ENCODE results near the gene DGLUCY.
A peak's percentile ranks its signal among the peaks of the same experiment; 100 is the strongest.
"Not testable (repeated sequence)": the region's sequence is repeated elsewhere in the genome, so short reads cannot be mapped to it uniquely, and the experiment has no call there.

Gene DGLUCY

DNA sequence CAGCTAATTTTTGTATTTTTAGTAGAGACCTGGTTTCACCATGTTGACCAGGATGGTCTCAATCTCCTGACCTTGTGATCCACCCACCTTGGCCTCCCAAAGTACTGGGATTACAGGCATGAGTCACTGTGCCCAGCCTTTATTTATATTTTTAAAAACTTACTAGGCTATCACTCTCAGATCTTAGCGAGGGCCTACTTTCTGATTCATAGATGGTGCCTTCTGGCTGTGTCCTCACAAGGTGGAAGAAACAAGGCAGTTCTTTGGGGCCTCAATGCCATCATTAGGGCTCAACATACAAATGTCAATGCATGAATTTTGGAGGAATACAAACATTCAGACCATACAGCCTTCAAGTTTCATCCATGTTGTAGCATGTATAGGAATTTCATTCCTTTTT lies 2.4 kb upstream of the DGLUCY start:
- no peak for DNase-seq (ENCODE audit: low spot score)

DNA sequence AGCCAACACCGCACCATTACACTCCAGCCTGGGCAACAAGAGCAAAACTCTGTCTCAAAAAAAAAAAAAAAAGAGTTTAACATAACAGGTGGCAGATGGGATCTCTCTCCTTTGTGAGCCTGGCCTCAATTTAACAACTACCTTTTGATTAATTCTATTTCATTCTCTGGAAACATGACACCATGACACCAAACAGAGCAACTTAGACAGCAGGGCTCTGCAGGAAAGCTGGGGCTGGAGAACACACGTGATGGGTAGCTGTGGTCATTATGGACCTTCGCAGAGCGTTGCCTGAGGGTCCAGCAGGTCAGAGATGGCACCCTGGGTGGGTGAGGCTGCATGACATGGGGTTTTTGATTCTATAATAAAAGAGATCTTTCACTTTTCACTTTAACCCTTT lies 1.7 kb upstream of the DGLUCY start:
- no peak for DNase-seq (ENCODE audit: low spot score)

DNA sequence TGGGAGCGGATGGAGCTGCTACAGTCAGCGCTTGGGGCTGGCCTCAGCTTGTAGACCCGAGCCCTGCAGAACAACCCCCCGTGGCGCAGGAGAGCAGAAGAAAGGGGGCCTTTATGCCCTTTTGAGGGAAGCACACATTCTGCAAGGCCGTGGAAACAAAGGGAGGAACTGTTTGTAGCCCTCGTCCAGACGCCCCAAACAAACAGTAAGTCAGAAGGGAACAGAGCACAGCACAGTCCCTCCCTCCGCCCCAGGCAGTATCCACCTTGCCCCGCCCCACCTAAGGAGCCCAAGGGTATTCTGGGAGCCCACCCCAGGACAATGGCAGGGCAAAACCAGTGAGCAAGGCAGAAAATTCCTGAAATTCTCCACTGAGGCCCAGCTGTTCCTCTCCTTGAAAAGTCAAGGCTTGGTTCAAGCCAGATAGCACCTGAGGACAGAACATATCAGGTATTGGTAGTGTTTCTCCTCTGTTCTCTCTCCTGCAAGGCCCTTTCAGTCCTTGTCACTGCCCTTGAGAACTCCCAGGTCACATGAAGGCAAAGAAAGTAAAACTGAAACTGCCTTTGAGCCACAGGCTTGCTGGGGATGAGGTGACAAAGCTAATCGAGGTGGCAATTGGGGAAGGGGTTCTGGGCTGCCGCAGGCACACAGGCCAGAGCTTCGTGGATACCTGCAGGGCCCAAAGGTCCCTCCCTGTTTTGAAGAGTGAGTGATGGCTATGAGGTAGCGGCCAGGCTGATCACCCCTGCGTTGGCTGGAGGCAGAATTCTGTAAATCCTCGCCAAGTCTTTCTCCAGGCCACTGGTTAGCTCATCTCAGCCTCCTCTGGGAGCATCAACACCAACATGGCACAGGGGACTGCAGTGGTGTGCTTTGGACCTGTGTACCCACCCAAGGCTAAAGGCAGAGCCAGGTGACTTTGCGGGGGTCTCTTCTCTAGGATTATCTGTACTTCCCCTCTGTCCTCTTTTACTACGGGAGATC lies 499 bp downstream of the DGLUCY start:
- no peak for DNase-seq (ENCODE audit: low spot score)

DNA sequence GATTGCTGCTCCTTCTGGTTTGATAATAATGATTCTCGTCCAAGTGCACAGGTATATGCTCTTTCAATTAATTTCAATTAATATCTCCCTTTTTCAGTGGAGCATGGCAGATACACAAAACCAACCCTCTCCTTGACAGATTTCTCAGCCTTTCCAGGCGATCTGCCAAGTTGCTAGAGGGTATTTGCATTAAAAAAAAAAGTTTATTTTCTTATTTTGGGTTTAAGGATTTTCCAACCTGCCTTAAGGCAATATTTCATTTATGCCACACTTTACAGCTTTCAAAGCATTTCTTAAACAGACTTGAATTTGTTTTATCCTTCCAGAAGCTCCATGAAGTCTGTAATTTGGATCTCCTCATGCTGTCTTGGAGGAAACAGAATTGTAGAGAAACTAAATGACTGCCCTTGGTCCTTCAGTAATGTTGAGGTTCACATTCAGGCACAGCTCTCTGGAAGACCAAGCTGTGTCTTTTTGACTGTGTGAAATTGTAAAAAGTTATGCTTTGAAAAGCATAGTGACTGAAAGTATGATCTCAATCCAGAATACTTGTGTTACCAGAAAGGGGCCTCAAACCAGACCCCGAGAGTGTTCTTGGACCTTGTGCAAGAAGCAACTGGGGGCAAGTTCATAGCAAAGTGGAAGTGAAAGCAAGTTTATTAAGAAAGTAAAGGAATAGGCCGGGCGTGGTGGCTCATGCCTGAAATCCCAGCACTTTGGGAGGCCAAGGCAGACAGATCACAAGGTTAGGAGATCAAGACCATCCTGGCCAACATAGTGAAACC lies 2.3 kb downstream of the DGLUCY start:
- no peak for DNase-seq (ENCODE audit: low spot score)

DNA sequence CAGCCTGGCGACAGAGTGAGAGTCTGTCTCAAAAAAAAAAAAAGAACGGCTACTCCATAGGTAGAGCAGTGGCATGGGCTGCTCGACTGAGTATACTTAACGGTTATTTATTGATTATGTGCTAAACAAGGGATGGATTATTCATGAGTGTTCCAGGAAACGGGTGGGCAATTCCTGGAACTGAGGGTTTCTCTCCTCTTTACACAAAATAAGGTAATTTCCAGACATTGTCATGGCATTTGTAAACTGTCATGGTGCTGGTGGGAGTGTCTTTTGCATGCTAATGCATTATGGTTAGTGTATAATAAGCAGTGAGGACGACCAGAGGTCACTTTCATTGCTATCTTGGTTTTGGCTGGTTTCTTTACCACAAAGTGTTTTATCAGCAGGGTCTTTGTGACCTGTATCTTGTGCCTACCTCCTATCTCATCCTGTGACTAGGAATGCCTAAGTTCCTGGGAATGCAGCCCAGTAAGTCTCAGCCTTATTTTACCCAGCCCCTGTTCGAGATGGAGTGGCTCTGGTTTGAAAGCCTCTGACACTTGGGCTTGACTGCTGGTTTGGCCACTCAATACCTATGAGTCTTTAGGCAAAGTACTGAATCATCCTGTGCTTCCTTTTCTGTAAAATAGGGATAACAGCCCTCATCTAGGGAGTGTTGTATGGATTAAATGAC lies 3.2 kb downstream of the DGLUCY start:
- DNase-seq (ENCODE audit: low spot score): no peak

DNA sequence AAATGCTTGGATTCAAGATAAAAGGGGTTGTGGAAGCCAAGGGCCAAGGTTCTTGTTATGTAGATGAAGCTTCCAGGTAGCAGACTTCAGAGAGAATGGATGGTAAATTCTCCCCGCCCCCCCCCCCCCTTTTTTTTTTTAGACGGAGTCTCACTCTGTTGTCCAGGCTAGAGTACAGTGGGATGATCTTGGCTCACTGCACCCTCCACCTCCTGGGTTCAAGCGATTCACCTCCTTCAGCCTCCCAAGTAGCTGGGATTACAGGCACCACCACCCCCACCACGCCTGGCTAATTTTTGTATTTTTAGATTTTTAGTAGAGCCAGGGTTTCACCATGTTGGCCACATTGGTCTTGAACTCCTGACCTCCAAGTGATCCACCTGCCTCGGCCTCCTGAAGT lies 4.1 kb downstream of the DGLUCY start:
- DNase-seq (ENCODE audit: low spot score): no peak

DNA sequence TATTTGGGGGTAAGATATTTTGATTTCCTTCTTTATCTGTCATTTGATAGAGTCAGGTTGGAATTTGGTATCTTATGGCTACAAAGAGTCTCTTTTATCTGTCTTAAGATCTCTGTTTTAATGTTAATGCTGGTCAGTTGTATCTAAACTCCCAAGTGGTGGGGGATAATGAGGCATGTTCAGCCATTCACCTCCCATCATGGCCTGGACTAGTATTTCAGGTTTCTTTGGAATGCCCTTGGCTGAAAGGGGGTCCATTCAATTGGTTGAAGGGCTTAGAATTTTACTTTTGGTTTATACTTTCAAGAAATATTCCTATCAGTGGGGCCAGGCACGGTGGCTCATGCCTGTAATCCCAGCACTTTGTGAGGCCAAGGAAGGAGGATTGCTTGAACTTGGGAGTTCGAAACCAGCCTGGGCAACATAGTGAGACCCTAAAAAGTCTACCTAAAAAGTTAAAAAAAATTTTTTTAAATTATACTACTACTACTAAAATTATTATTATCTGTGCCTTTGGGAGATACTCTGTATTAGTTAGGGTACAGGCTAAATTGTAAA lies 4.7 kb downstream of the DGLUCY start:
- no peak for DNase-seq (ENCODE audit: low spot score)

DNA sequence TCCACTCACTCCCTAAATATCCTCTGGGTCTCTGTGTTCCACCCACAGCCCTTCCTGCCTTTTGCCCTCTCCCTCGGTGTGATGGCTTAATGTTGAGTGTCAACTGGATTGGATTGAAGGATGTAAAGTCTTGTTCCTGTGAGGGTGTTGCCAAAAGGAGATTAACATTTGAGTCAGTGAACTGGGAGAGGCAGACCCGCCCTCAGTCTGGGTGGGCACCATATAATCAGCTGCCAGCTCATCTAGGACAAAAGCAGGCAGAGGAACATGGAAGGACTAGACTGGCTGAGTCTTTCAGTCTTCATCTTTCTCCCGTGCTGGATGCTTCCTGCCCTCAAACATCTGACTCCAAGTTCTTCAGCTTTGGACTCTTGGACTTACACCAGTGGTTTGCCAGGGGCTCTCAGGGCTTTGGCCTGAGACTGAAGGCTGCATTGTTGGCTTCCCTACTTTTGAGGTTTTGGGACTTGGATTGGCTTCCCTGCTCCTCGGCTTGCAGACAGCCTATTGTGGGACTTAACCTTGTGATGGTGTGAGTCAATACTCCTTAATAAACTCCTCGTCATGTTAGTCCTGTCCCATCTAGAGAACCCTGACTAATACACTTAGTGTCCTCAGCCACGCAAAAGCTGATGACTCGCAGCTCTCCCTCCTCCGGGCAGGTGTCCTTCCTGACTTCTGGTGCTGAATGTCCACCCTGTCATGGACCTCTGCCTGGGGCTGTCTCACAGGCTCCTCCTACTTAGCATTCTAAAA lies 5.9 kb downstream of the DGLUCY start:
- DNase-seq (ENCODE audit: low spot score): no peak

DNA sequence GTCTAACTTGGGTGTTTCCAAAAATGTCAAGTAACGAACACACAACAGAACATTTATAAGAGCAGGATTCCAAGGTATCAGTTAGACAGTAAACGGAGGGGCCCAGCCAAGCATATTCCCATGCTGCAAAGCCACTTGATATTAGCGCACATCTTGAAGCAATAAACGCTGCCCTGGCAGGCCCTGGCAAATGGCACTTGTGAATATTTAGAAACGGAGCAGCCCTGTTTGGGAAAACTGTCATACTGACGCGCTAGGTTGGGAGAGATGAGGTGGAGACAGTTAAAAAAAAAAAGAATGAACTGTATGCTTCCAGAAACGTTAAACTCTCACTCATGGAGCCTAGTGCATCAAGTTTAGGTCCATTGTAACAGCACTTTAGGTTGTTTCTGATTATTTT lies 9.3 kb downstream of the DGLUCY start:
- DNase-seq (ENCODE audit: low spot score): no peak

DNA sequence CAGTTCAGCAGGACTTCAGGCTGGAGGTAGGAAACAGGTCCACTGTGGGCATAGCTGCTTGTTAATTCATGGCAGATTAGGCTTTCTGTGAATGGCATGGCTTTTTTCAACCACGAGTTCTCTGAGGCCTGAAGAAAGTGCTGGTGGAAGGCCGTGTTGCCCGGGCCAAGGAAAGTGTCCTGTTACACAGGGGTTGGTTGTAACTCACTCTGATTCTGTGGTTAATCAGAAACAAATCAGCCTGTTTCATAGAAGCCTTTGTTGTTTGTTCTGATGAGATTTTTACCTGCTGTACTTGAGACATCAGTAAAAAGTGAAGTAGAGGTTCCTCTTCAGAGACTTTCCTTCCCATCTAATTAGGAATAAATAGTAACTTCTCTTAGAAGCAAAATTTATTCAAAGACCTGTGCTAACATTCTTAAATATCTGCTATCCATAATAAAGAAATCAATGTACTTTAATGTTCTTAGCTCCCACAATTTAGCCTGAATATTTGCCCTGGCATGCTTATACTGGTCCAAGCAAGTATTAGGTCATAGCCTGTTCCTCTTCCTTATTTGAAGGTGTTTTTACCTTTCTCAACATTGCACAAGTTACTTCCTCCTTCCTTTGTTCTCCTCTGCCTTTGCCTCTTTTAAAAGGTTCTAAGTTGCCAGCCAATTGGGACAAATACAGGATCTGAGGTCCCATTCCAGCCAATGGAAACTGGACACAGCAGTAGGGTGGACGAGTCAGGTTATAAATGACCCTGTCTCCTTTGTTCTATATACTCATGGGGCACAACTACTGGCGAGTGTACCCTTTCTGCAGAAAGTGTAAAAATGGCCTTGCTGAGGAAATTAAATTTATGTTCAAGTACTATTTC lies 10.8 kb downstream of the DGLUCY start:
- not testable (repeated sequence) for DNase-seq (ENCODE audit: low spot score)

DNA sequence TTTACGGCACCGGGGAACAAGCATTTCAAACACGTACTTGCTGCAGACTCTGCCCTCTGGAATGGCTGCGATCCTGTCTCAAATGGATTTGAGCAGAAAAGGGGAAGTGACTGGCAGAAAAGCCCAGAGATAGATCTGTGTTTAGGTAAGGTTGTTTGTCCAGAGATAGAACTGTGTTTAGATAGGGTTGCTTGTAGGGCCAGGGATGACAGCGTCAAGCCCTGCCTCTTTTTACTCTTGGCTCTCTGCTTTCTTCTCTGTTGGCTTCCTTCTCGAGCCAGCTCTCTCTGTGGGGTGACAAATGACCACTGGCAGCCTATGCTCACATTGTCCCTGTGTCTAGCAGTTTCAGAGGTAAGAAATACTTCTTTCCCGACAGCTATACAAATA lies 11.4 kb downstream of the DGLUCY start:
- no peak for DNase-seq (ENCODE audit: low spot score)

DNA sequence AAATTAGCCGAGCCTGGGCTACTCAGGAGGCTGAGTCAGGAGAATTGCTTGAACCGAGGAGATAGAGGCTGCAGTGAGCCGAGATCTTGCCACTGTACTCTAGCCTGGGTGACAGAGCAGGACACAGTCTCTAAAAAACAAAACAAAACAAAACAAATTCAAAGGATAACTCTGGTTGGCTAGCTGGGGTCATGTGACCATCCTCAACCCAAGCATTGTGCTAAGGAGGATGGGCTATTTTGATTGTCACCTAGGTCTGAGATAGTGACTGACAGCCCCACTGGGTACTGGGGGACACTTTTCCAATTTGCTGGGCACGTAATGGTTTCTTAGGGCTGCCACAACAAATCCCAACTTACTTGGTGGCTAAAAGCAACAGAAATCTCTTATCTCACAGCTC lies 11.9 kb downstream of the DGLUCY start:
- no peak for DNase-seq (ENCODE audit: low spot score)

DNA sequence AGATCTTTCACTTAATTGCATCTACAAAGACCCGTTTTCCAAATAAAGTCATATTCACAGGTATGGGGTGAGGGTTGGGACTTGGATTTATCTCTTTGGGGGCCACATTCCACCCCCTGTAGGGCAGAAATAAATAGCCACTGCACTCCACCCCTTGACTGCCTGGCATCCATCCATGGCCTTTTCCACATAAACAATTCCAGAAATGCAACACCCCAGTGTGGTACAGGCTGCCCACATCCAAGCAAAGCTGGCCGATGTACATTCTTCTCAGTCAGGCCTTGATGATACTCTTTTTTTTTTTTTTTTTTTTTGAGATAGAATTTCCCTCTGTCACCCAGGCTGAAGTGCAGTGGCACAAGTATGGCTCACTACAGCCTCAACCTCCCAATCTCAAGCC lies 12.9 kb downstream of the DGLUCY start:
- no peak for DNase-seq (ENCODE audit: low spot score)

DNA sequence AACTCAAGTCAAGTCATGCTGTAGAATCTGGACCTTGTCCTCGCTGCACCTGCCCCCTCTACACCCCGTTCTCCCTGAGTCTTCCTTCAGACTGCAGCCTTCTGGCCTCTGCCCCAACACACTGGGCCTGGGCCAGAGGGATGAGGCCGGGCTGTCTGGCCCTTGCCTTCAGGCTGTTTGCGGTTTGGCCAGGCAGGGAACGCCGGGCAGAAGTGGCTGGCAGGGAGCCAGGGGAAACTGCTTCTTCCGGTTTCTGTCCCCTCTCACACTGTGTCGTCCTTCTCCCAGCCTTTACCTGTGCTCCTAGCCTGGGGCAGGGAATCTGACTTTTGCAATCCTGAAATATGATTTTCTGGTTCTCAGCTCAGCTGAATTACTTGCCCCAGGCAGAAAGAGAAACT lies 13.5 kb downstream of the DGLUCY start:
- no peak for DNase-seq (ENCODE audit: low spot score)

DNA sequence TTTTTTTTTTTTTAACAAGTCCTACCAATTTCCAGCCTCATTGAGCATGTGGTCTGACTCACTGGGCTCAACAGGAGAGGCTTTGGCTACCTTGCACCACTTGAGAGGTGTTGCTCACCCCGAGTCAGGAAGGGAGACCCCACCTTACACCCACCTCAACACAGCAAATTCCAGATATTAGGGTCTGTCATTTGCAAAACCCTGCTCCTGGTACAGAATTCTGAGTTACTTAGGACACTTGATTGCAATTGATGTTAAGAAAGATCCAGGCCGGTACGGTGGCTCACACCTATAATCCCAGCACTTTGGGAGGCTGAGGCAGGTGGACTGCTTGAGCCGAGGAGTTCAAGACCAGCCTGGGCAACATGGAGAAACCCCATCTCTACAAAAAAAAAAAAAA lies 14.1 kb downstream of the DGLUCY start:
- DNase-seq (ENCODE audit: low spot score): no peak

DNA sequence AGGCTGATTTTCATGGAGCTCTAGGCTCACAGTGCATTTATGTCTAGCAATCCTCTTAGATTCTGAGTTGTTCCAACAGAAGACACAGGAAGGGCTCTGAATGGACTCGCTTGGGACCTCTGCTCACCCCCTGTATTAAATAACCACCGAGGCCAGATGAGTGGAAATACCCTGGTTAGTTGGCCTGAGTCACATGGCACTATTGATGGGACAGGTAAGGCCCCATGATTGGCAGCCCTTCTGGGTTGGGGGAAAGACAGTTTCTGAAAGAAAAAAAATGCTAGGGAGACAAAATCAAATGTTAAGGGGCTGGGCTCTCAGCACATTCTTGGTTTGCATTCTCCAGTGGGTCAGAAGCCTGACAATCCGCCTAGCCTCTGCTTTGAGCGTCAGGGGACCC lies 14.8 kb downstream of the DGLUCY start:
- no peak for DNase-seq (ENCODE audit: low spot score)

DNA sequence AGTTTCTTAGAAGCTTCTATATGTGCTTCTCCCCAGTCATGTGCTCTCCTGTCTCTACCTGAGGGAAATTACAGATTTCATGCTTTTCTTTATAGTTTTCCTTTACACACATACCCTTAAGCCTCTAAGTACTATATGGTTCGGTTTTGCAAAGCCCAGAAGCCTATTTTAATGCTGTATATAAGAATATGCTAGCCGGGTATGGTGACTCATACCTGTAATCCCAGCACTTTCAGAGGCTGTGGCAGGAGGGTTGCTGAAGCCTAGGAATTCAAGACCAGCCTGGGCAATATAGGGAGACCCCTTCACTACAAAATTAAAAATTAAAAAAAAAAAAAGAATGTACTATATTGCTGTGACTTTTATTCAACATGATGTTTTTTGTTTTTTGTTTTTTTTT lies 15.4 kb downstream of the DGLUCY start:
- DNase-seq (ENCODE audit: low spot score): no peak

DNA sequence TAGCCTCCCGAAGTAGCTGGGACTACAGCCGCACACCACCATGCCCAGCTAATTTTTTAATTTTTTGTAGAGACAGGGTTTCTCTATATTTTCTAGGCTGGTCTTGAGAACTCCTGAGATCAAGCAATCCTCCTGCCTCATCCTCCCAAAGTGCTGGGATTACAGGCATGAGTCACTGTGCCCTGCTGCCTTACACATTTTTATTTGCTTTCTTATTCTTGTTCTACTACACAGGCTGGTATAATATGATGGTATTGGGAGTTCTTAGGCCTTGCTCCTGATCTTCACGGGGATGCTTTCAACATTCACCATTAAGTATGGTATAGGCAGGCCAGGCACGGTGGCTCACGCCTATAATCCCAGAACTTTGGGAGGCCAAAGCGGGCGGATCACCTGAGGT lies 21.2 kb downstream of the DGLUCY start:
- no peak for DNase-seq (ENCODE audit: low spot score)

DNA sequence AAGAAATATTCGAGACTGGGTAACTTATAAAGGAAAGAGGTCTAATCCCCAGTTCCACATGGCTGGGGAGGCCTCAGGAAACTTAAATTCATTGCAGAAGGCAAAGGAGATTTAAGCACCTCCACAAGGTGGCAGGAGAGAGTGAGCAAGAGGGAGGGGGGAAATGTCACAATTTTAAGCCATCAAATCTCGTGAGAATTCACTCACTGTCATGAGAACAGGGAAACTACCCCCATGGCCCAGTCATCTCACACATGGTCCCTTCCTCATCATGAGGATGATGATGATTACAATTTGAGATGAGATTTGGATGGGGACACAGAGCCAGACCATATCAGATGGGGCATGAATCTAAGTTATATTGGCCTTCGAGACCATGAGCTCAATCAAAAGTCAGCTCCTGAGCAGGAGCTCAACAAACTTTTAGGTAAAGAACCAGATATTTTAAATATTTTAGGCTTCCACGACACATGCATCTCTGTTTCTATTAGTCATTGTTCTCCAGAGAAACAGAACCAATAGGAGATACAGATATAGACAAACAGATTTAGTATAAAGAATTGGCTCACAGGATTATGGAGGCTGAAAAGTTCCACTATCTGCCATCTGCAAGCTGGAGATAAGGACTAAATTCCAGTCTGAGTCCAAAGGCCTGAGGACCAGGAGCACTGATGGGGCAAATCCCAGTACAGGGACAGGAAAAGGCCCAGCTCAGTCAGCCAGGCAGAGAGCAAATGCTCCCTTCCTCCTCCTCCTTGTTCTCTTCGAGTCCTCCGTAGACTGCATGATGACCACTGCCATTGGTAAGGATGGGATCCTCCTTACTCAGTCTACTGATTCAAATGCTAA lies 24.9 kb downstream of the DGLUCY start:
- peak; percentile 20 for DNase-seq (ENCODE audit: low spot score)

DNA sequence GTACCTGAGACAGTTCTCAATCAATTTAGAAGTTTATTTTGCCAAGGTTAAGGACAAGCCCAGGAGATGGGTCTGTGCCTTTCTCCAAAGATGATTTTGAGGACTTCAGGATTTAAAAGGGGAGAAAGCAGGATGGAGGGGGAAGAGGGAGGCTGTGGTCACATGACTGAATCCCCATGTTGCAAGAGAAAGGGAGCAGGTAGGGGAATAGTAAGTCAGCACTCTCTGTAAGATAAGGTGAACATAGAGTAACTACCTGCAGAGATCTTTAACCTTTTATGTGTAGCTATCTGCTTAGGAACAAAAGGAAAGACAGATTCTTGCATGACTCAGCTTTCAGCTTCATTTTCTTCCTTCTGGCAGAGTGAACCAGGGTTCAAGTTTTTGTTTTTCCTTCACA lies 25.9 kb downstream of the DGLUCY start:
- no peak for DNase-seq (ENCODE audit: low spot score)
